ENCODE data around the gene RCN2. TPM values are rescaled to one million over a fixed set of nuclear protein-coding genes. Genes with fewer than 3 reads are reported as not detected.

The RCN2 gene
- total and polyA plus RNA-seq, 2 of the 13 experiments (the other 11 are each of a cell fraction or from before 2014, with no cell fraction given): 84.4 to 89.0 TPM

- Histone ChIP-seq H3K4me3 (replicated peaks in 1 of 3; ENCODE audit: insufficient read depth in 1 of 3, low read depth in 2 of 3, low read length in 3 of 3) (no peak overlapping the region), H2AFZ (ENCODE audit: low read length) (no peak overlapping the region), H3K27me3 (ENCODE audit: control insufficient read depth in 1 of 2, insufficient read depth in 2 of 2, low read length in 2 of 2) (peaks cover 3 to 22% of the 10 kb centered on the region in 2 experiments; a peak in 3 of 5 replicates), H4K20me1 (ENCODE audit: insufficient read depth, low read length) (no peaks in the 10 kb centered on the region), H3K79me2 (ENCODE audit: insufficient read depth, low read length) (no peaks in the 10 kb centered on the region), H3K4me1 (ENCODE audit: insufficient read depth, low read length) (0 out of 2 replicates have a peak, but pooled peaks cover 7% of the 10 kb centered on the region), H3K4me2 (ENCODE audit: low read depth, low read length) (no peak overlapping the region), H3K9ac (ENCODE audit: insufficient read depth, low read depth, low read length) (no peak overlapping the region), H3K9me3 (ENCODE audit: low read length) (no peaks in the 10 kb centered on the region), H3K36me3 (replicated peaks in 1 of 2; ENCODE audit: control insufficient read depth in 1 of 2, insufficient read depth in 2 of 2, low read length in 2 of 2) (no peaks in the 10 kb centered on the region), H3K27ac (ENCODE audit: extremely low read length, insufficient read depth, low read length) (no peak overlapping the region)
- in situ Hi-C loops (cut with HindIII; ENCODE audit: extremely low pct_ligation_motif_present, low pct_unique_long_range_greater_than_20kb): no loop called here
- ATAC-seq (no peak), DNase-seq (ENCODE audit: low spot score) (no peak), FAIRE-seq (no peak)
- CTCF ChIA-PET (ENCODE audit: low intra/inter-chr PET ratio, low total read pairs): no interaction called here
- WGBS (ENCODE audit: low lambda C conversion rate): 50% methylated on average over 9 of the region's 9 CpGs
- BruUV-seq (replicated peaks): no TSS peak
- POLR2A ChIA-PET: no interaction called here
- TF ChIP-seq, protein P1, sequence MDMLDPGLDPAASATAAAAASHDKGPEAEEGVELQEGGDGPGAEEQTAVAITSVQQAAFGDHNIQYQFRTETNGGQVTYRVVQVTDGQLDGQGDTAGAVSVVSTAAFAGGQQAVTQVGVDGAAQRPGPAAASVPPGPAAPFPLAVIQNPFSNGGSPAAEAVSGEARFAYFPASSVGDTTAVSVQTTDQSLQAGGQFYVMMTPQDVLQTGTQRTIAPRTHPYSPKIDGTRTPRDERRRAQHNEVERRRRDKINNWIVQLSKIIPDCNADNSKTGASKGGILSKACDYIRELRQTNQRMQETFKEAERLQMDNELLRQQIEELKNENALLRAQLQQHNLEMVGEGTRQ (IDR thresholded peaks at IDR 0.05; ENCODE audit: low read depth, low read length): no peak
- TF ChIP-seq, protein P1 (CRISPR knock-in tag; IDR thresholded peaks at IDR 0.05; ENCODE audit: borderline replicate concordance): no peak
- no peak for TF ChIP-seq KAT7 (CRISPR knock-in tag; IDR thresholded peaks at IDR 0.05; ENCODE audit: borderline replicate concordance)
- no peak for TF ChIP-seq FOSL2 (CRISPR knock-in tag; IDR thresholded peaks at IDR 0.05)
- intact Hi-C loops (cut with micrococcal nuclease; ENCODE audit: unreplicated experiment): no loop called here
Measured at GRCh38 chr15:76962337-76963013, 30.9 kb downstream of the RCN2 start.

DNA sequence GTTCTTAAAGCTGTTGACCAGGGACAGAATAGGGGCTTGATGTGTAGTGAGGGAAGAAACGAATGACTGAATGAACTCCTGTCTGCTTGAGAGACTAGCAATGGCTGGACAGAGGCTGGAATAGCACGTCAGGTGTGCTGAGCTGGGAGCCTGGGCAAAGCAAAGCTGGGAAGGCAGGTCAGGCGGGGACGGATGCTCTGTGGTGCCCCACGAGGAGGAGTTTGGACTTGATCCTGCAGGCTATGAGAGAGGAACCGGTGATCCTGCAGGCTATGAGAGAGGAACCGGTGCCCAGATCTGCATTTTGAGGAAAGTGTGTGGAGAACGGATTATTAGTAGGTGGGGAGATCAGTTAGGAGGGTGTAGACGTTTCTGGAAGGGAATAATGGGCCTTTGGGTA is 32.0 kb downstream of the RCN2 start:
- no peaks in the 10 kb centered on the region for H3K9me3 ChIP-seq (ENCODE audit: low read length)
- peaks cover 3 to 22% of the 10 kb centered on the region in 2 experiments; a peak in 3 of 5 replicates for H3K27me3 ChIP-seq (ENCODE audit: control insufficient read depth in 1 of 2, insufficient read depth in 2 of 2, low read length in 2 of 2)
- peak; percentile 97 for ATAC-seq
- peak; percentile 12 for DNase-seq (ENCODE audit: low spot score)
- BruUV-seq (replicated peaks): no TSS peak
- H2AFZ ChIP-seq (ENCODE audit: low read length): no peak overlapping the region
- intact Hi-C loops (cut with micrococcal nuclease; ENCODE audit: unreplicated experiment) (no loop called here), in situ Hi-C loops (cut with HindIII; ENCODE audit: extremely low pct_ligation_motif_present, low pct_unique_long_range_greater_than_20kb) (no loop called here)
- WGBS (ENCODE audit: low lambda C conversion rate): 6% methylated on average over 9 of the region's 9 CpGs
- no peaks in the 10 kb centered on the region for H4K20me1 ChIP-seq (ENCODE audit: insufficient read depth, low read length)
- CTCF ChIA-PET (ENCODE audit: low intra/inter-chr PET ratio, low total read pairs): no interaction called here
- H3K4me3 ChIP-seq (replicated peaks in 1 of 3; ENCODE audit: insufficient read depth in 1 of 3, low read depth in 2 of 3, low read length in 3 of 3): no peak overlapping the region
- no peak overlapping the region for H3K9ac ChIP-seq (ENCODE audit: insufficient read depth, low read depth, low read length)
- FAIRE-seq: no peak
- no peaks in the 10 kb centered on the region for H3K79me2 ChIP-seq (ENCODE audit: insufficient read depth, low read length)
- peak overlapping the region; percentile 18 for H3K4me2 ChIP-seq (ENCODE audit: low read depth, low read length)
- POLR2A ChIA-PET: interaction anchor here (1.0 kb wide), 1 partner anchor 33 kb away, joined by 3 read pairs; the partner anchor contains the start of gene RCN2
- H3K4me1 ChIP-seq (ENCODE audit: insufficient read depth, low read length): 0 out of 2 replicates have a peak, but pooled peaks cover 7% of the 10 kb centered on the region
- H3K36me3 ChIP-seq (replicated peaks in 1 of 2; ENCODE audit: control insufficient read depth in 1 of 2, insufficient read depth in 2 of 2, low read length in 2 of 2): no peaks in the 10 kb centered on the region
- no peak overlapping the region for H3K27ac ChIP-seq (ENCODE audit: extremely low read length, insufficient read depth, low read length)
- no peak for TF ChIP-seq ZNF513 (CRISPR knock-in tag; conservative IDR thresholded peaks at IDR 0.05)
- TF ChIP-seq BCL3 (CRISPR knock-in tag; IDR thresholded peaks at IDR 0.05): no peak
- no peak for TF ChIP-seq ATAD3A (CRISPR knock-in tag; IDR thresholded peaks at IDR 0.05)
- no peak for TF ChIP-seq ZNF574 (CRISPR knock-in tag; IDR thresholded peaks at IDR 0.05)
- no peak for TF ChIP-seq ZNF569 (CRISPR knock-in tag; IDR thresholded peaks at IDR 0.05; ENCODE audit: borderline replicate concordance)
